Esophagus muscularis mucosa (tissue), 4 donors: Measurements from ENCODE around the gene BCL11A. TPM values are rescaled to one million over a fixed set of nuclear protein-coding genes. Genes with fewer than 3 reads are reported as not detected.

Experiments used
- DNase-seq: peaks from one replicate; pipeline ENCODE4 v3.0.0-alpha.2; 2017; ENCODE audit errors: extremely low spot score
- H3K27ac ChIP-seq, 4 donors: fragments of 200-600 bp; sonication (generic); replicated peaks in 1 of 4; 1 replicate in 3 of 4; 2 replicates in 1 of 4; pipeline ENCODE4 v1.5.1; 2016 to 2019; ENCODE audit warnings: mild to moderate bottlenecking in 1 of 4
- H3K27me3 ChIP-seq, 4 donors: fragments of 200-600 bp; sonication (generic); one replicate each; pipeline versions ENCODE4 v1.5.1 to v1.6.0; 2016 to 2019
- H3K36me3 ChIP-seq, 4 donors: fragments of 200-600 bp; sonication (generic); one replicate each; pipeline ENCODE4 v1.5.1; 2016 to 2019
- H3K4me1 ChIP-seq, 4 donors: fragments of 200-600 bp; sonication (generic); one replicate each; pipeline ENCODE4 v1.5.1; 2016 to 2019
- H3K4me3 ChIP-seq, 4 donors: fragments of 200-600 bp; sonication (generic); 1 replicate in 2 of 4; 2 replicates in 2 of 4; pipeline ENCODE4 v1.5.1; 2016 to 2019; ENCODE audit warnings: mild to moderate bottlenecking in 4 of 4, moderate library complexity in 1 of 4
- H3K9me3 ChIP-seq, 4 donors: fragments of 200-600 bp; sonication (generic); 1 replicate in 3 of 4; 2 replicates in 1 of 4; pipeline ENCODE4 v1.5.1; 2016 to 2019
- EP300 ChIP-seq: sonication (generic); formaldehyde crosslinking; IDR thresholded peaks from one replicate; pipeline ENCODE4 v1.6.1; 2017; ENCODE audit warnings: antibody characterized with exemption
- POLR2A ChIP-seq: fragments of 450-650 bp; IDR thresholded peaks from one replicate; pipeline ENCODE4 v1.6.1; 2017; ENCODE audit warnings: antibody characterized with exemption, moderate library complexity, mild to moderate bottlenecking, low read depth
- POLR2AphosphoS5 ChIP-seq, 2 donors: sonication (generic); formaldehyde crosslinking; IDR thresholded peaks; one replicate each; pipeline ENCODE4 v1.6.1; 2017; ENCODE audit warnings: antibody characterized with exemption in 2 of 2
- WGBS: methylation state at CpG from one replicate; pipeline ENCODE4 v1.1.5; 2018; 5-methylcytosine and 5-hydroxymethylcytosine counted together
- intact Hi-C: fragments of 100-400 bp; cut with DNase I; formaldehyde crosslinking; loops from one replicate; pipeline ENCODE4 v1.15.1; 2023
- total RNA-seq, 4 donors: library from RNA; depleted of rRNA; stranded (reverse); fragments of >200 nt; gene quantifications; one replicate each; pipeline versions ENCODE4 v1.1.0 to v1.2.1, GENCODE V29; 2016
- TF ChIP-seq, protein P1 (sequence below), 3 experiments: fragments of 200-600 bp in 2 of 3; fragments of 450-650 bp in 1 of 3; sonication (generic) in 2 of 3; IDR thresholded peaks; one replicate each; pipeline ENCODE4 v1.5.1; 2017 to 2019; ENCODE audit warnings: antibody characterized with exemption in 3 of 3, mild to moderate bottlenecking in 2 of 3, moderate library complexity in 1 of 3

The BCL11A gene
- total RNA-seq, 4 donors from 2014 or later: 3.5 to 11.3 (median 4.7) TPM

DNA sequence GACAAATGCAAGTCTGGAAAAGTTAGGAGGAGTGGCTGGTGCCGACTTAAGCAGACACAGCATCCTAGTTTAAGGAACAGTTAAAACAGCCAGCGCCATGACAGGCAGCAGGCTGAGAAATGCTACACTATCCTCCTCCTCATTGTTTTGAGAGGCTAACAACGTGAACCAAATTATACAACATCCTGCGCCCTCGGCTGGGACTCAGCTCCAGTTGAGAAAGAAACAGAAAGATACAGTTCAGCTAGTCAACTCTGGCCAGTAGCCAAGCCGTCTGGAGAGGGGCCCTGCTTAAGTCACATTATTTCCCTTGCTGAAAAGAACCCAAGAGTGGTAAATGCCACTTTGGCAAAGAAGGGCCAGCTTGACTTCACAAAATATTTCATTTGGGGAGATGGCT, 90.2 kb downstream of the BCL11A start:
- intact Hi-C loops: no loop called here
- TF ChIP-seq EP300 (no peak), POLR2A (no peak), POLR2AphosphoS5 (IDR thresholded peaks at IDR 0.05) (no peak)
- TF ChIP-seq, protein P1, sequence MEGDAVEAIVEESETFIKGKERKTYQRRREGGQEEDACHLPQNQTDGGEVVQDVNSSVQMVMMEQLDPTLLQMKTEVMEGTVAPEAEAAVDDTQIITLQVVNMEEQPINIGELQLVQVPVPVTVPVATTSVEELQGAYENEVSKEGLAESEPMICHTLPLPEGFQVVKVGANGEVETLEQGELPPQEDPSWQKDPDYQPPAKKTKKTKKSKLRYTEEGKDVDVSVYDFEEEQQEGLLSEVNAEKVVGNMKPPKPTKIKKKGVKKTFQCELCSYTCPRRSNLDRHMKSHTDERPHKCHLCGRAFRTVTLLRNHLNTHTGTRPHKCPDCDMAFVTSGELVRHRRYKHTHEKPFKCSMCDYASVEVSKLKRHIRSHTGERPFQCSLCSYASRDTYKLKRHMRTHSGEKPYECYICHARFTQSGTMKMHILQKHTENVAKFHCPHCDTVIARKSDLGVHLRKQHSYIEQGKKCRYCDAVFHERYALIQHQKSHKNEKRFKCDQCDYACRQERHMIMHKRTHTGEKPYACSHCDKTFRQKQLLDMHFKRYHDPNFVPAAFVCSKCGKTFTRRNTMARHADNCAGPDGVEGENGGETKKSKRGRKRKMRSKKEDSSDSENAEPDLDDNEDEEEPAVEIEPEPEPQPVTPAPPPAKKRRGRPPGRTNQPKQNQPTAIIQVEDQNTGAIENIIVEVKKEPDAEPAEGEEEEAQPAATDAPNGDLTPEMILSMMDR (IDR thresholded peaks at IDR 0.05): no peak
- Histone ChIP-seq H3K36me3 (peaks cover 0 to 17% (median 8%) of the 10 kb centered on the region in 4 donors), H3K4me1 (peaks cover 0 to 10% (median 7%) of the 10 kb centered on the region in 4 donors), H3K4me3 (no peak overlapping the region), H3K9me3 (no peaks in the 10 kb centered on the region), H3K27ac (peak overlapping the region in 1 of 4 donors; percentile 15), H3K27me3 (no peaks in the 10 kb centered on the region)
- 11% methylated on average over 6 of the region's 6 CpGs for WGBS
- DNase-seq: no peak

DNA sequence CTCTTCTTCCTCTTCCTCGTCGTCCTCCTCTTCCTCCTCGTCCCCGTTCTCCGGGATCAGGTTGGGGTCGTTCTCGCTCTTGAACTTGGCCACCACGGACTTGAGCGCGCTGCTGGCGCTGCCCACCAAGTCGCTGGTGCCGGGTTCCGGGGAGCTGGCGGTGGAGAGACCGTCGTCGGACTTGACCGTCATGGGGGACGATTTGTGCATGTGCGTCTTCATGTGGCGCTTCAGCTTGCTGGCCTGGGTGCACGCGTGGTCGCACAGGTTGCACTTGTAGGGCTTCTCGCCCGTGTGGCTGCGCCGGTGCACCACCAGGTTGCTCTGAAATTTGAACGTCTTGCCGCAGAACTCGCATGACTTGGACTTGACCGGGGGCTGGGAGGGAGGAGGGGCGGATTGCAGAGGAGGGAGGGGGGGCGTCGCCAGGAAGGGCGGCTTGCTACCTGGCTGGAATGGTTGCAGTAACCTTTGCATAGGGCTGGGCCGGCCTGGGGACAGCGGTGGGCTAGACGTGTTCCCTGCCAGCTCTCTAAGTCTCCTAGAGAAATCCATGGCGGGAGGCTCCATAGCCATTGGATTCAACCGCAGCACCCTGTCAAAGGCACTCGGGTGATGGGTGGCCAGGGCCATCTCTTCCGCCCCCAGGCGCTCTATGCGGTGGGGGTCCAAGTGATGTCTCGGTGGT, 91.9 kb downstream of the BCL11A start:
- Histone ChIP-seq H3K27me3 (no peaks in the 10 kb centered on the region), H3K9me3 (no peaks in the 10 kb centered on the region), H3K4me1 (peaks cover 0 to 10% (median 7%) of the 10 kb centered on the region in 4 donors), H3K27ac (no peak overlapping the region), H3K4me3 (no peak overlapping the region), H3K36me3 (peaks cover 0 to 17% (median 8%) of the 10 kb centered on the region in 4 donors)
- intact Hi-C loops: no loop called here
- no peak for DNase-seq
- no peak for TF ChIP-seq EP300
- no peak for TF ChIP-seq POLR2A
- TF ChIP-seq, protein P1 (IDR thresholded peaks at IDR 0.05): no peak
- TF ChIP-seq POLR2AphosphoS5 (IDR thresholded peaks at IDR 0.05): no peak
- WGBS: 94% methylated on average over 40 of the region's 47 CpGs

DNA sequence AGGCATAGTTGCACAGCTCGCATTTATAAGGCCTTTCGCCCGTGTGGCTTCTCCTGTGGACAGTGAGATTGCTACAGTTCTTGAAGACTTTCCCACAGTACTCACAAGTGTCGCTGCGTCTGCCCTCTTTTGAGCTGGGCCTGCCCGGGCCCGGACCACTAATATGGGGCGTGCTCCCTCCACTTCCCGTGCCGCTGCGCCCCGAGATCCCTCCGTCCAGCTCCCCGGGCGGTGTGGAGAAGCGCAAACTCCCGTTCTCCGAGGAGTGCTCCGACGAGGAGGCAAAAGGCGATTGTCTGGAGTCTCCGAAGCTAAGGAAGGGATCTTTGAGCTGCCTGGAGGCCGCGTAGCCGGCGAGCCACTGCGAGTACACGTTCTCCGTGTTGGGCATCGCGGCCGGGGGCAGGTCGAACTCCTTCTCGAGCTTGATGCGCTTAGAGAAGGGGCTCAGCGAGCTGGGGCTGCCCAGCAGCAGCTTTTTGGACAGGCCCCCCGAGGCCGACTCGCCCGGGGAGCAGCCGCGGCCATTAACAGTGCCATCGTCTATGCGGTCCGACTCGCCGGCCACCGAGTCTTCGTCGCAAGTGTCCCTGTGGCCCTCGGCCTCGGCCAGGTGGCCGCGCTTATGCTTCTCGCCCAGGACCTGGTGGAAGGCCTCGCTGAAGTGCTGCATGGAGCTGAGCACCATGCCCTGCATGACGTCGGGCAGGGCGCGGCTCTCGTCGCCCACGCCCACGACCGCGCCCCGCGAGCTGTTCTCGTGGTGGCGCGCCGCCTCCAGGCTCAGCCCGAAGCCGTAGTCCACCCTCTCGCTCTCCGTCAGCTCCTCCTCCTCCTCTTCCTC, 92.7 kb downstream of the BCL11A start:
- H3K4me1 ChIP-seq: peaks cover 0 to 10% (median 7%) of the 10 kb centered on the region in 4 donors
- H3K4me3 ChIP-seq: no peak overlapping the region
- TF ChIP-seq EP300: no peak
- TF ChIP-seq, protein P1 (IDR thresholded peaks at IDR 0.05): no peak
- TF ChIP-seq POLR2AphosphoS5 (IDR thresholded peaks at IDR 0.05): no peak
- no peak for TF ChIP-seq POLR2A
- peaks cover 0 to 17% (median 8%) of the 10 kb centered on the region in 4 donors for H3K36me3 ChIP-seq
- no peak overlapping the region for H3K27ac ChIP-seq
- intact Hi-C loops: no loop called here
- no peaks in the 10 kb centered on the region for H3K27me3 ChIP-seq
- H3K9me3 ChIP-seq: no peaks in the 10 kb centered on the region
- 98% methylated on average over 70 of the region's 76 CpGs for WGBS
- DNase-seq: no peak

DNA sequence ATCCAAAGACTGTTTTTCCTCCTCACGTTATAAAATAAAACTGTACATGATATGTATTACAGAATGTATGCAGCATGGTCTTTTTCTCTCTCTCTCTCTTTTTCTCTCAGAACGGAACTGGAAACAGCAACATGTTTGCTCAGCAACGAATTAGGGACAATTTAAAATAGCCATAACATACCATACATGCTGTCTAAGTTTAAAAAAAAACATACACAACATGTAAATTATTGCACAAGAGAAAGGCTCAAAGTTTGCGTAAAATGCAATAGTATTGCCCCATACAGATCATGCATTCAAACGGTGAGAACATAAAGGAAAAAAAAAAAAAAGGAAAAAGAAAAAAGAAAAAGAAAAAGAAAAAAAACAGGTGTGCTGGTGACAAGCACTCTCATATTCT, 93.6 kb downstream of the BCL11A start:
- H3K27ac ChIP-seq: no peak overlapping the region
- 65% methylated on average over 5 of the region's 5 CpGs for WGBS
- H3K4me3 ChIP-seq: no peak overlapping the region
- peaks cover 0 to 17% (median 8%) of the 10 kb centered on the region in 4 donors for H3K36me3 ChIP-seq
- H3K9me3 ChIP-seq: no peaks in the 10 kb centered on the region
- TF ChIP-seq EP300: no peak
- TF ChIP-seq, protein P1 (IDR thresholded peaks at IDR 0.05): no peak
- TF ChIP-seq POLR2A: no peak
- TF ChIP-seq POLR2AphosphoS5 (IDR thresholded peaks at IDR 0.05): no peak
- no peaks in the 10 kb centered on the region for H3K27me3 ChIP-seq
- peaks cover 0 to 10% (median 7%) of the 10 kb centered on the region in 4 donors for H3K4me1 ChIP-seq
- no peak for DNase-seq
- intact Hi-C loops: no loop called here
